Measurements from ENCODE around the gene ERC2. TPM values are rescaled to one million over a fixed set of nuclear protein-coding genes. Genes with fewer than 3 reads are reported as not detected.

ERC2 gene
- total RNA-seq, 2 experiments from 2014 or later, result not detected

- Histone ChIP-seq H3K4me2 (ENCODE audit: low read length) (no peak overlapping the region), H2AFZ (ENCODE audit: low read length) (no peak overlapping the region), H3K36me3 (ENCODE audit: insufficient read depth, low read length) (no peaks in the 10 kb centered on the region), H3K27ac (ENCODE audit: low read depth, low read length, poor library complexity, severe bottlenecking) (no peak overlapping the region), H3K4me1 (ENCODE audit: insufficient read depth, low read length, poor library complexity, severe bottlenecking) (no peaks in the 10 kb centered on the region), H4K20me1 (ENCODE audit: insufficient read depth, low read length) (no peaks in the 10 kb centered on the region), H3K4me3 (ENCODE audit: low read depth, low read length, poor library complexity, severe bottlenecking) (no peak overlapping the region), H3K79me2 (ENCODE audit: insufficient read depth, low read depth, low read length) (no peaks in the 10 kb centered on the region), H3K9me2 (ENCODE audit: insufficient read depth, low read length) (no peaks in the 10 kb centered on the region), H3K9me3 (ENCODE audit: low read length) (no peaks in the 10 kb centered on the region)
- no TSS peak for BruUV-seq (replicated peaks)
- ChIA-PET CTCF (ENCODE audit: unreplicated experiment) (no interaction called here), POLR2A (no interaction called here)
- intact Hi-C loops (cut with micrococcal nuclease; ENCODE audit: unreplicated experiment), result no loop called here
- TF ChIP-seq CTCF (conservative IDR thresholded peaks at IDR 0.05; ENCODE audit: low read length) (no peak), EZH2phosphoT487 (IDR thresholded peaks at IDR 0.05; ENCODE audit: borderline replicate concordance, low read depth, low read length) (no peak)
- DNase-seq (ENCODE audit: low spot score), result no peak
Observed at GRCh38 chr3:55923626-55924025, 544.6 kb downstream of the ERC2 start.

GRCh38 chr3:55923207-55923606 lies 545.1 kb downstream of the ERC2 start:
- H3K79me2 ChIP-seq (ENCODE audit: insufficient read depth, low read depth, low read length), result no peaks in the 10 kb centered on the region
- no peak for DNase-seq (ENCODE audit: low spot score)
- H3K9me2 ChIP-seq (ENCODE audit: insufficient read depth, low read length), result no peaks in the 10 kb centered on the region
- no TSS peak for BruUV-seq (replicated peaks)
- CTCF ChIA-PET (ENCODE audit: unreplicated experiment), result no interaction called here
- TF ChIP-seq CTCF (conservative IDR thresholded peaks at IDR 0.05; ENCODE audit: low read length), result no peak
- no peak for TF ChIP-seq EZH2phosphoT487 (IDR thresholded peaks at IDR 0.05; ENCODE audit: borderline replicate concordance, low read depth, low read length)
- intact Hi-C loops (cut with micrococcal nuclease; ENCODE audit: unreplicated experiment), result no loop called here
- no peaks in the 10 kb centered on the region for H3K9me3 ChIP-seq (ENCODE audit: low read length)
- no peaks in the 10 kb centered on the region for H4K20me1 ChIP-seq (ENCODE audit: insufficient read depth, low read length)
- POLR2A ChIA-PET, result no interaction called here
- H2AFZ ChIP-seq (ENCODE audit: low read length), result no peak overlapping the region
- H3K4me1 ChIP-seq (ENCODE audit: insufficient read depth, low read length, poor library complexity, severe bottlenecking), result no peaks in the 10 kb centered on the region
- no peak overlapping the region for H3K4me3 ChIP-seq (ENCODE audit: low read depth, low read length, poor library complexity, severe bottlenecking)
- H3K4me2 ChIP-seq (ENCODE audit: low read length), result no peak overlapping the region
- H3K36me3 ChIP-seq (ENCODE audit: insufficient read depth, low read length), result no peaks in the 10 kb centered on the region
- H3K27ac ChIP-seq (ENCODE audit: low read depth, low read length, poor library complexity, severe bottlenecking), result no peak overlapping the region

GRCh38 chr3:55912880-55913279 lies 555.4 kb downstream of the ERC2 start:
- H3K4me3 ChIP-seq (ENCODE audit: low read depth, low read length, poor library complexity, severe bottlenecking), result no peak overlapping the region
- POLR2A ChIA-PET, result no interaction called here
- no TSS peak for BruUV-seq (replicated peaks)
- H3K4me2 ChIP-seq (ENCODE audit: low read length), result no peak overlapping the region
- CTCF ChIA-PET (ENCODE audit: unreplicated experiment), result no interaction called here
- DNase-seq (ENCODE audit: low spot score), result no peak
- no peak overlapping the region for H3K27ac ChIP-seq (ENCODE audit: low read depth, low read length, poor library complexity, severe bottlenecking)
- H2AFZ ChIP-seq (ENCODE audit: low read length), result no peak overlapping the region
- no peak for TF ChIP-seq EZH2phosphoT487 (IDR thresholded peaks at IDR 0.05; ENCODE audit: borderline replicate concordance, low read depth, low read length)
- TF ChIP-seq CTCF (conservative IDR thresholded peaks at IDR 0.05; ENCODE audit: low read length), result no peak
- H3K9me2 ChIP-seq (ENCODE audit: insufficient read depth, low read length), result no peaks in the 10 kb centered on the region
- H3K79me2 ChIP-seq (ENCODE audit: insufficient read depth, low read depth, low read length), result no peaks in the 10 kb centered on the region
- no peaks in the 10 kb centered on the region for H3K4me1 ChIP-seq (ENCODE audit: insufficient read depth, low read length, poor library complexity, severe bottlenecking)
- H4K20me1 ChIP-seq (ENCODE audit: insufficient read depth, low read length), result no peaks in the 10 kb centered on the region
- no peaks in the 10 kb centered on the region for H3K9me3 ChIP-seq (ENCODE audit: low read length)
- intact Hi-C loops (cut with micrococcal nuclease; ENCODE audit: unreplicated experiment), result no loop called here
- no peaks in the 10 kb centered on the region for H3K36me3 ChIP-seq (ENCODE audit: insufficient read depth, low read length)

Measured in OCI-LY7 (cell line).